Prostate gland (tissue), 2 donors: ENCODE data around the gene TMEM190. TPM values are rescaled to one million over a fixed set of nuclear protein-coding genes. Genes with fewer than 3 reads are reported as not detected.
A peak's percentile ranks its signal among the peaks of the same experiment; 100 is the strongest.
"Not testable (repeated sequence)": the region's sequence is repeated elsewhere in the genome, so short reads cannot be mapped to it uniquely, and the experiment has no call there.

ENCODE experiments used
- DNase-seq: peaks from one replicate; pipeline ENCODE4 v3.0.0-alpha.2; 2019; ENCODE audit warnings: low spot score
- H3K27ac ChIP-seq, 2 donors: fragments of 200-600 bp; sonication (generic); 2 replicates each; pipeline ENCODE4 v1.5.1; 2017 to 2019
- H3K27me3 ChIP-seq: fragments of 200-600 bp; sonication (generic); replicated peaks from 2 replicates; pipeline ENCODE4 v1.5.1; 2019; ENCODE audit not compliant: insufficient read depth
- H3K36me3 ChIP-seq, 2 donors: fragments of 200-600 bp; sonication (generic); 1 replicate in 1 of 2; 2 replicates in 1 of 2; pipeline versions ENCODE4 v1.5.1 to v1.8.1; 2017 to 2019
- H3K4me1 ChIP-seq: fragments of 200-600 bp; sonication (generic); replicated peaks from 2 replicates; pipeline ENCODE4 v1.5.1; 2019
- H3K4me3 ChIP-seq, 2 donors: fragments of 200-600 bp; sonication (generic); 2 replicates each; pipeline ENCODE4 v1.5.1; 2017 to 2019
- H3K9me3 ChIP-seq: fragments of 200-600 bp; sonication (generic); 2 replicates; pipeline ENCODE4 v1.5.1; 2017
- CTCF ChIP-seq, 4 experiments: fragments of 200-600 bp in 2 of 4; fragments of 450-650 bp in 2 of 4; sonication (generic) in 2 of 4; IDR thresholded peaks; 1 replicate in 3 of 4; 2 replicates in 1 of 4; pipeline ENCODE4 v1.5.1; 2016 to 2019; ENCODE audit warnings: antibody characterized with exemption in 4 of 4, mild to moderate bottlenecking in 2 of 4, moderate library complexity in 2 of 4
- POLR2A ChIP-seq: fragments of 450-650 bp; IDR thresholded peaks from one replicate; pipeline ENCODE4 v1.6.1; 2016; ENCODE audit warnings: antibody characterized with exemption, mild to moderate bottlenecking
- POLR2AphosphoS5 ChIP-seq: sonication (generic); formaldehyde crosslinking; IDR thresholded peaks from one replicate; pipeline ENCODE4 v1.6.1; 2017; ENCODE audit warnings: antibody characterized with exemption
- WGBS: methylation state at CpG from one replicate; pipeline ENCODE4 v1.1.5; 2018; 5-methylcytosine and 5-hydroxymethylcytosine counted together
- intact Hi-C: fragments of 100-400 bp; cut with DNase I; formaldehyde crosslinking; loops from one replicate; pipeline ENCODE4 v1.14.2; 2022
- total RNA-seq, 2 donors: library from RNA; depleted of rRNA; stranded (reverse); fragments of >200 nt; gene quantifications; one replicate each; pipeline ENCODE4 v1.1.0, GENCODE V29; 2016

The TMEM190 gene
- total RNA-seq, 2 donors from 2014 or later: not detected

GRCh38 chr19:55410168-55410567 is 33.5 kb downstream of the TMEM190 start:
- H3K9me3 ChIP-seq: no peaks in the 10 kb centered on the region
- H3K27me3 ChIP-seq: no peaks in the 10 kb centered on the region
- intact Hi-C loops: no loop called here
- WGBS: 90% methylated on average over 2 of the region's 2 CpGs
- H3K27ac ChIP-seq: no peak overlapping the region
- no peak for DNase-seq
- peaks cover 8% of the 10 kb centered on the region for H3K4me1 ChIP-seq
- TF ChIP-seq POLR2A (no peak), CTCF (IDR thresholded peaks at IDR 0.05) (no peak), POLR2AphosphoS5 (no peak)
- H3K4me3 ChIP-seq: no peak overlapping the region
- no peaks in the 10 kb centered on the region for H3K36me3 ChIP-seq

- intact Hi-C loops: loop anchor here (5.0 kb wide), 1 partner anchor 276 kb away; no protein-coding TSS in a partner anchor
- Histone ChIP-seq H3K4me1 (no peaks in the 10 kb centered on the region), H3K36me3 (no peaks in the 10 kb centered on the region), H3K4me3 (no peak overlapping the region), H3K27me3 (no peaks in the 10 kb centered on the region), H3K9me3 (no peaks in the 10 kb centered on the region), H3K27ac (no peak overlapping the region)
- 19% methylated on average over 7 of the region's 7 CpGs for WGBS
- TF ChIP-seq POLR2A (no peak), POLR2AphosphoS5 (no peak), CTCF (IDR thresholded peaks at IDR 0.05) (peak; percentile 15 to 75 (median 62))
- DNase-seq: peak; percentile 48
Measured at GRCh38 chr19:55418185-55418584, 41.6 kb downstream of the TMEM190 start.

- intact Hi-C loops: loop anchor here (5.0 kb wide), 1 partner anchor 277 kb away; no protein-coding TSS in a partner anchor
- Histone ChIP-seq H3K4me3 (no peak overlapping the region), H3K27ac (no peak overlapping the region), H3K9me3 (no peaks in the 10 kb centered on the region), H3K4me1 (no peaks in the 10 kb centered on the region), H3K36me3 (no peaks in the 10 kb centered on the region), H3K27me3 (no peaks in the 10 kb centered on the region)
- DNase-seq: no peak
- 68% methylated on average over 5 of the region's 5 CpGs for WGBS
- TF ChIP-seq POLR2A (no peak), CTCF (IDR thresholded peaks at IDR 0.05) (no peak), POLR2AphosphoS5 (no peak)
Measured at GRCh38 chr19:55419103-55419502, 42.5 kb downstream of the TMEM190 start.

- no peaks in the 10 kb centered on the region for H3K9me3 ChIP-seq
- 58% methylated on average over 5 of the region's 5 CpGs for WGBS
Measured at GRCh38 chr19:55419624-55420236, 43.1 kb downstream of the TMEM190 start.

GRCh38 chr19:55421281-55421680 is 44.7 kb downstream of the TMEM190 start:
- H3K9me3 ChIP-seq, H3K27ac ChIP-seq, H3K4me1 ChIP-seq, H3K4me3 ChIP-seq, H3K27me3 ChIP-seq, intact Hi-C loops, DNase-seq, H3K36me3 ChIP-seq: not testable (repeated sequence)
- WGBS: 76% methylated on average over 4 of the region's 4 CpGs

More at GRCh38 chr19:55419624-55420236, 43.1 kb downstream of the TMEM190 start:
- TF ChIP-seq POLR2AphosphoS5 (no peak), POLR2A (no peak), CTCF (IDR thresholded peaks at IDR 0.05) (no peak)
- no peak for DNase-seq
- no peak overlapping the region for H3K27ac ChIP-seq
- no peaks in the 10 kb centered on the region for H3K27me3 ChIP-seq
- no peaks in the 10 kb centered on the region for H3K36me3 ChIP-seq
- intact Hi-C loops: loop anchor here (5.0 kb wide), 1 partner anchor 277 kb away; no protein-coding TSS in a partner anchor
- no peak overlapping the region for H3K4me3 ChIP-seq
- no peaks in the 10 kb centered on the region for H3K4me1 ChIP-seq
